GM19043 (cell line): ENCODE measurements around the gene R3HDM2.
"Not testable (repeated sequence)": the region's sequence is repeated elsewhere in the genome, so short reads cannot be mapped to it uniquely, and the experiment has no call there.

Experiments used
- ATAC-seq: cut with Tn5 transposase; IDR thresholded peaks from one replicate; pipeline ENCODE4 v1.9.1; 2021; ENCODE audit warnings: low read depth; ENCODE audit not compliant: unreplicated experiment

The R3HDM2 gene

GRCh38 chr12:57385586-57385985 lies 45.3 kb downstream of the R3HDM2 start:
- no peak for ATAC-seq

- no peak for ATAC-seq
Observed at GRCh38 chr12:57384478-57384877, 46.4 kb downstream of the R3HDM2 start.

GRCh38 chr12:57381693-57382220 lies 49.1 kb downstream of the R3HDM2 start:
- ATAC-seq: no peak

- ATAC-seq: no peak
Observed at GRCh38 chr12:57380300-57380699, 50.5 kb downstream of the R3HDM2 start.

- no peak for ATAC-seq
Observed at GRCh38 chr12:57377103-57377840, 53.6 kb downstream of the R3HDM2 start.

GRCh38 chr12:57372233-57372632 lies 58.6 kb downstream of the R3HDM2 start:
- no peak for ATAC-seq

- no peak for ATAC-seq
Observed at GRCh38 chr12:57370696-57371095, 60.1 kb downstream of the R3HDM2 start.

DNA sequence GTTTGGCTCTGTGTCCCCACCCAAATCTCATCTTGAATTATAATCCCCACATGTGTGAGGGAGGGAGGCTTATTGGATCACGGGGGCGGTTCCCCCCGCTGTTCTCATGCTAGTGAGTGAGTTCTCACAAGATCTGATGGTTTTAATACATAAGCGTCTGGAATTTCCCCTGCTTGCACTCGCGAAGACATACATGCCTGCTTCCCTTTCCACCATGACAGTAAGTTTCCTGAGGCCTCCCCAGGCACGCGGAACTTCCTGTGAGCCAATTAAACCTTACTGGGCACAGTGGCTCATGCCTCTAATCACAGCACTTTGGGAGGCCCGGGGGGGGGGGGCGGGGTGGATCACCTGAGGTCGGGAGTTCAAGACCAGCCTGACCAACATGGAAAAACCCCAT lies 60.8 kb downstream of the R3HDM2 start:
- ATAC-seq: no peak

- ATAC-seq: no peak
Observed at GRCh38 chr12:57369202-57369601, 61.6 kb downstream of the R3HDM2 start.

DNA sequence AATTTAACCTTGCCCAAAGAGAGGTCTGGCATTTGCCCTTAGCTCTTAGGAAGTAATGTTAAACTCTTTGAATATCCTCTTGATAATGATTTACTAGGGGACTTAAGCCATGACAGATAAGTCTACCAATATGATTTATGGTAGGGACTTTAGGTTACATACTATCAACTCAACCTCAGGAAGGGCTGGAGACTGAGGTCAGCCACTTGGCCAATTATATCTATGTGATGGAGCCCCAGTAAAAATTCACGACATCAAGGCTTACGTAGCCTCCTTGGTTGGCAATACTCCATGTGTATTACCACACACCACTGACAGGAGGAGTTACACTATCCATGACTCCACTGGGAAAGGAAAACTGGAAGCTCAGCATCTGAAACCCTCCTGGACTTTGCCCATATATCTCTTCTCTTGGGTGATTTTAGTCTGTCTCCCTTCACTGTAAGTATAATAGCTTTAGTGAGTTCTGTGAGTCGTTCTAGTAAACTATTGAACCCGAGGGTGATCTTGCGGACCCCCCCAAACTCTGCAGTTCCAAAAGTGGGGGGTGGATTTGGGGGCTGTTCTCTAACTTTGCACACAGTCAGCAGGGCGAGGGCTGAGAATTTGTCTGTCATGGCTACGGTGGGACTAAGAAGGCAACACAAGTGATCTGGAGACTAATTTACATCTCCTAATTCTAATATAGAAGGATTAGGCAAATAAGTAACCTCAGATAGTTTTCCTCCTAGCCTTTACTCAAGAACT lies 62.3 kb downstream of the R3HDM2 start:
- no peak for ATAC-seq

DNA sequence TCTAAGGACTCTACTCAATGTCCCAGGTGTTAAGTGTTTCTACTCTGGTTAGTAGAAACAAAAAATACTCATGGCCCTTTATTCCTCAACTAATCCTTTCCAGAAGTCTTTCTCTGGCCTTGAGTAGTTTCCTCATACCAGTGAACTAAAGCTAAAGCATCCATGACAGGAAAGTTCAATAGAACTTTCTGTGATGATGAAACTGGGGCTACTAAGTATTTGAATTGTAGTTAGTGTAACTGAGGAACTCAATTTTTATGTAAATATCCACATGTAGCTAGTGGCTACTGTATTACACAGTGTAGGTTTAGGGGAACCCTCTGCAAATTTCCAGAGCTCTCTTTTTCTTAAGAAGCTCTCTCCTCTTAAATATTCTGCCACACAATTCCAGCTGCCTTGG lies 63.7 kb downstream of the R3HDM2 start:
- no peak for ATAC-seq

GRCh38 chr12:57366315-57366714 lies 64.5 kb downstream of the R3HDM2 start:
- no peak for ATAC-seq

- ATAC-seq: not testable (repeated sequence)
Observed at GRCh38 chr12:57364156-57364555, 66.7 kb downstream of the R3HDM2 start.

- ATAC-seq: no peak
Observed at GRCh38 chr12:57360468-57360867, 70.4 kb downstream of the R3HDM2 start.

DNA sequence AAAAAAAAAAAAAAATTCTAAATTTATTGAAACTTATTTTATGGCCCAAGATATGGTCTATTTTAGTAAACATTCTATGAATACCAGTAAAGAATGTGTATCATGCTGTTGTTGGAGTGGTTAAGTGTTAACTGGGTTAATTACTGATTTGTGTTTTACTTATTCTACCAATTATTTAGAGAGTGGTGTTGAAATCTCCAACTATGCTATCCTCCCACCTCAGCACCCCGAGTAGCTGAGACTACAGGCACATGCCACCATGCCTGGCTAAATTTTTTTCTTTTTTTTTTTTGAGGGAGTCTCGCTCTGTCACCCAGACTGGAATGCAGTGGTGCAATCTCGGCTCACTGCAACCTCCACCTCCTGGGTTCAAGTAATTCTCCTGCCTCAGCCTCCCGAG lies 72.2 kb downstream of the R3HDM2 start:
- ATAC-seq: no peak

- ATAC-seq: no peak
Observed at GRCh38 chr12:57355734-57356133, 75.1 kb downstream of the R3HDM2 start.

DNA sequence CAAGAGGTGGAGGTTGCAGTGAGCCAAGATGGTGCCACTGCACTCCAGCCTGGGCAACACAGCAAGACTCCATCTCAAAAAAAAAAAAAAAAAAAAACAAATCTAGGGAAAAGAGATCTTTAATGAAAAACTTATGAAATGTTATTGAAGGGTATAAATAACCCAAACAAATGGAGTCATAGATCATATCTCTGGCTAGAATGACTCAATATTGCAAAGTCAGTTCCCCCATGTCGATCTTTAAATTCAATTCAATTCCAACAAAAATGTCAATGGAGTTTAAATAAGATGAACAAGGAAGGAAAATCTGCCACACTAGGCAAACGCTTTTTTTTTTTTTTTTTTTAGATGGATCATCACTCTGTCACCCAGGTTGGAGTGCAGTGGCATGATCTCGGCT lies 78.7 kb downstream of the R3HDM2 start:
- ATAC-seq: no peak

DNA sequence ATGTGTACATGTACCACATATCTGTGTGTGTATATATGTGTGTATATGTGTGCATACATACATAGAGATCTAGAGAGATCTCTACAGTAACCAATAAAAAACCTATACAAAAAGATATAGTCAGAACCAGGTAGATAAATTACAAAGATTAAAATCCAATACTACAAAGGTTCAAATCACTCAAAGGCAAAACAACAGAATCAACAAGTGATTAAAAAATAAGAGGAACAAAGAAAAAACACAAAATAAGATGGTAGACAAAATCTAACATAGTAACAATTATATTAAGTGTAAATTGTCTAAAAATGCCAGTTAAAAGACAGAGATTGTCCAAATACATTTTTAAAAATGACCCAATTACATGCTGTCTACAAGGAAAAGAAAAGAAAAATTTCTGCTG lies 83.6 kb downstream of the R3HDM2 start:
- no peak for ATAC-seq

DNA sequence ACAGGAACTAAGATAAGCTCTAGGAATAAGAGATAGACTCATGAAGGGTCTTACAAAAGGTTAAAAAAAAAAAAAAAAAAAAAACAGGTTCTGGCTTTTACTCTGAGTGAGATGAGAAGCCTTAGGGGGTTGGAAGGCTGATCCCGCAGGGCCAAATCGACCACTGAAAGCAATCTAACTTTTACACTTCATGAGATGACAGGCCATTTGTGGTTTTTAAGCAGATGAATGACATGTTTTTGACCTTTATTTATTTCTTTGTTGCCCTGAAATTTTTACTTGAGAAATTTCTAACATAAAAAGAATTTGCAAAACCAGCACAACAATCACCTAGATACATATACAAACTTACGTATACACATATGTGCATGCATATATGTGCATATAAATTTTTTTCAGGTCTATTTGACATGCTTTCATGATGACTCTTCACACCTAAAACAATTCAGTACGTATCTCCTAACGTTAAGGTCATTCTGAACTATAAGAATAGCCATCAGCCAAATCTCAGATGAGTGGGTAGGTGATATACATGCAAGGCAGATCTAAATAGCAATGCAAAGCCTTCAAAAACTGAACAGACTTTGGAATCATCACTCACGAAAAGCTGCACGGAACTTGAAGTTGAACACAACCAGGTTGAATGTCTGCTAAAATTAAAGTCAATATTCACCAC lies 87.0 kb downstream of the R3HDM2 start:
- no peak for ATAC-seq

- ATAC-seq: no peak
Observed at GRCh38 chr12:57342207-57342691, 88.6 kb downstream of the R3HDM2 start.
